HAP-1 (cell line): ENCODE data around the gene CCT8.
"Not testable (repeated sequence)": the region's sequence is repeated elsewhere in the genome, so short reads cannot be mapped to it uniquely, and the experiment has no call there.

ENCODE experiments used
- DNase-seq, 2 experiments: peaks; one replicate each; pipeline ENCODE4 v3.0.0-alpha.2; 2016 to 2020; ENCODE audit warnings: low spot score in 2 of 2
- H3K27me3 ChIP-seq: fragments of 250-450 bp; sonication (Bioruptor Pico); 2 replicates; pipeline ENCODE4 v1.5.1; 2020; ENCODE audit warnings: low read depth, mild to moderate bottlenecking, moderate library complexity
- H3K36me3 ChIP-seq: fragments of 250-450 bp; sonication (Bioruptor Pico); replicated peaks from 2 replicates; pipeline ENCODE4 v1.5.1; 2020; ENCODE audit warnings: mild to moderate bottlenecking
- H3K4me1 ChIP-seq: fragments of 250-450 bp; sonication (Bioruptor Pico); 2 replicates; pipeline ENCODE4 v1.5.1; 2020; ENCODE audit warnings: mild to moderate bottlenecking
- H3K4me3 ChIP-seq: fragments of 250-450 bp; sonication (Bioruptor Pico); 2 replicates; pipeline ENCODE4 v1.5.1; 2020; ENCODE audit warnings: mild to moderate bottlenecking, moderate library complexity
- H3K9me3 ChIP-seq: fragments of 250-450 bp; sonication (Bioruptor Pico); 2 replicates; pipeline ENCODE4 v1.5.1; 2020; ENCODE audit warnings: mild to moderate bottlenecking, moderate library complexity
- in situ Hi-C: fragments of 300-500 bp; cut with MboI; formaldehyde crosslinking; loops from 3 replicates; pipeline ENCODE4 v1.14.3; 2020; ENCODE audit warnings: low sequenced_read_pairs, inconsistent platforms, mixed read lengths

Gene CCT8

GRCh38 chr21:29091033-29091432 is 17.6 kb upstream of the CCT8 start:
- Histone ChIP-seq H3K27me3 (peaks cover 2% of the 10 kb centered on the region; the same call in 1 of the 2 replicates), H3K4me3 (no peak overlapping the region), H3K9me3 (no peaks in the 10 kb centered on the region), H3K36me3 (no peaks in the 10 kb centered on the region), H3K4me1 (no peaks in the 10 kb centered on the region)
- DNase-seq: no peak
- in situ Hi-C loops: loop anchor here (25.0 kb wide), 1 partner anchor 1996 kb away; no protein-coding TSS in a partner anchor

GRCh38 chr21:29085106-29085752 is 11.8 kb upstream of the CCT8 start:
- no peaks in the 10 kb centered on the region for H3K36me3 ChIP-seq
- DNase-seq: no peak
- no peak overlapping the region for H3K4me3 ChIP-seq
- in situ Hi-C loops: loop anchor here (25.0 kb wide), 1 partner anchor 2002 kb away; no protein-coding TSS in a partner anchor
- peaks cover 20% of the 10 kb centered on the region; the same call in 1 of the 2 replicates for H3K27me3 ChIP-seq
- H3K4me1 ChIP-seq: no peaks in the 10 kb centered on the region
- H3K9me3 ChIP-seq: no peaks in the 10 kb centered on the region

GRCh38 chr21:29084372-29084771 is 10.9 kb upstream of the CCT8 start:
- in situ Hi-C loops: loop anchor here (25.0 kb wide), 1 partner anchor 2003 kb away; no protein-coding TSS in a partner anchor
- Histone ChIP-seq H3K36me3 (no peaks in the 10 kb centered on the region), H3K27me3 (peaks cover 20% of the 10 kb centered on the region; the same call in 1 of the 2 replicates), H3K9me3 (no peaks in the 10 kb centered on the region), H3K4me1 (no peaks in the 10 kb centered on the region), H3K4me3 (no peak overlapping the region)
- no peak for DNase-seq

- in situ Hi-C loops: loop anchor here (25.0 kb wide), 1 partner anchor 2004 kb away; no protein-coding TSS in a partner anchor
- Histone ChIP-seq H3K4me3 (no peak overlapping the region), H3K27me3 (peaks cover 20% of the 10 kb centered on the region; the same call in 1 of the 2 replicates), H3K4me1 (no peaks in the 10 kb centered on the region), H3K9me3 (no peaks in the 10 kb centered on the region), H3K36me3 (no peaks in the 10 kb centered on the region)
- no peak for DNase-seq
Observed at GRCh38 chr21:29083306-29083705, 9.9 kb upstream of the CCT8 start.

GRCh38 chr21:29082046-29082815 is 8.8 kb upstream of the CCT8 start:
- no peak for DNase-seq
- no peak overlapping the region for H3K4me3 ChIP-seq
- no peaks in the 10 kb centered on the region for H3K9me3 ChIP-seq
- peaks cover 20% of the 10 kb centered on the region; the same call in 1 of the 2 replicates for H3K27me3 ChIP-seq
- in situ Hi-C loops: loop anchor here (25.0 kb wide), 1 partner anchor 2005 kb away; no protein-coding TSS in a partner anchor
- H3K36me3 ChIP-seq: no peaks in the 10 kb centered on the region
- no peaks in the 10 kb centered on the region for H3K4me1 ChIP-seq

GRCh38 chr21:29080454-29080941 is 7.0 kb upstream of the CCT8 start:
- in situ Hi-C loops: loop anchor here (25.0 kb wide), 1 partner anchor 2007 kb away; no protein-coding TSS in a partner anchor
- Histone ChIP-seq H3K4me1 (no peaks in the 10 kb centered on the region), H3K27me3 (peaks cover 15% of the 10 kb centered on the region; the same call in 1 of the 2 replicates), H3K9me3 (no peaks in the 10 kb centered on the region), H3K36me3 (no peaks in the 10 kb centered on the region), H3K4me3 (no peak overlapping the region)
- no peak for DNase-seq

- H3K27me3 ChIP-seq: peaks cover 8% of the 10 kb centered on the region; the same call in 1 of the 2 replicates
- DNase-seq: no peak
- H3K9me3 ChIP-seq: no peaks in the 10 kb centered on the region
- H3K4me3 ChIP-seq: no peak overlapping the region
- H3K4me1 ChIP-seq: peaks cover 2% of the 10 kb centered on the region; the same call in 1 of the 2 replicates
- in situ Hi-C loops: loop anchor here (25.0 kb wide), 1 partner anchor 2008 kb away; no protein-coding TSS in a partner anchor
- H3K36me3 ChIP-seq: no peaks in the 10 kb centered on the region
Observed at GRCh38 chr21:29078869-29079767, 5.7 kb upstream of the CCT8 start.

GRCh38 chr21:29077651-29078090 is 4.2 kb upstream of the CCT8 start:
- DNase-seq: no peak

GRCh38 chr21:29076731-29077640 is 3.5 kb upstream of the CCT8 start:
- H3K4me3 ChIP-seq: not testable (repeated sequence)
- in situ Hi-C loops: loop anchor here (25.0 kb wide), 1 partner anchor 2010 kb away; no protein-coding TSS in a partner anchor

More at GRCh38 chr21:29077651-29078090, 4.2 kb upstream of the CCT8 start:
- Histone ChIP-seq H3K36me3 (peaks cover 8% of the 10 kb centered on the region), H3K4me1 (peaks cover 3% of the 10 kb centered on the region; the same call in 1 of the 2 replicates), H3K4me3 (no peak overlapping the region), H3K9me3 (no peaks in the 10 kb centered on the region), H3K27me3 (no peaks in the 10 kb centered on the region)
- in situ Hi-C loops: loop anchor here (25.0 kb wide), 1 partner anchor 2010 kb away; no protein-coding TSS in a partner anchor

GRCh38 chr21:29075706-29076466 is 2.4 kb upstream of the CCT8 start:
- DNase-seq: no peak
- Histone ChIP-seq H3K4me1 (peaks cover 11% of the 10 kb centered on the region), H3K9me3 (no peaks in the 10 kb centered on the region), H3K27me3 (no peaks in the 10 kb centered on the region), H3K4me3 (no peak overlapping the region), H3K36me3 (peaks cover 8% of the 10 kb centered on the region)
- in situ Hi-C loops: loop anchor here (25.0 kb wide), 1 partner anchor 2011 kb away; no protein-coding TSS in a partner anchor

More at GRCh38 chr21:29076731-29077640, 3.5 kb upstream of the CCT8 start:
- DNase-seq: peak in 1 of 2 experiments; percentile 26
- H3K27me3 ChIP-seq, H3K36me3 ChIP-seq, H3K4me1 ChIP-seq, H3K9me3 ChIP-seq: not testable (repeated sequence)

GRCh38 chr21:29074783-29075182 is 1.3 kb upstream of the CCT8 start:
- H3K27me3 ChIP-seq: no peaks in the 10 kb centered on the region
- no peak for DNase-seq
- peaks cover 18% of the 10 kb centered on the region for H3K36me3 ChIP-seq
- in situ Hi-C loops: loop anchor here (25.0 kb wide), 1 partner anchor 2013 kb away; no protein-coding TSS in a partner anchor
- H3K9me3 ChIP-seq: no peaks in the 10 kb centered on the region
- H3K4me3 ChIP-seq: no peak overlapping the region
- peaks cover 13% of the 10 kb centered on the region for H3K4me1 ChIP-seq
